Mucosa of descending colon (tissue), 3 donors: ENCODE results near the gene ITIH2. TPM values are rescaled to one million over a fixed set of nuclear protein-coding genes. Genes with fewer than 3 reads are reported as not detected.

Experiments used
- ATAC-seq: fragments of 200-7000 bp; cut with Tn5 transposase; one replicate; pipeline ENCODE4 v1.9.1; 2020; ENCODE audit warnings: mild to moderate bottlenecking, moderate library complexity
- DNase-seq, 3 donors: peaks; one replicate each; pipeline ENCODE4 v3.0.0-alpha.2; 2020
- H3K36me3 ChIP-seq: fragments of 200-600 bp; one replicate; pipeline ENCODE4 v1.8.0; 2021; ENCODE audit warnings: low read depth, mild to moderate bottlenecking
- H3K4me1 ChIP-seq: fragments of 200-600 bp; one replicate; pipeline ENCODE4 v1.8.0; 2021; ENCODE audit warnings: low read depth, mild to moderate bottlenecking
- H3K4me3 ChIP-seq: fragments of 200-600 bp; one replicate; pipeline ENCODE4 v1.8.0; 2021; ENCODE audit warnings: mild to moderate bottlenecking
- H3K9me3 ChIP-seq: fragments of 200-600 bp; one replicate; pipeline ENCODE4 v1.8.0; 2021; ENCODE audit warnings: mild to moderate bottlenecking
- intact Hi-C, 2 donors: fragments of 100-400 bp; cut with DNase I in 1 of 2; cut with micrococcal nuclease in 1 of 2; formaldehyde crosslinking; loops; one replicate each; pipeline versions ENCODE4 v1.11.0 to v1.11.1; 2022; cut with DNase I, micrococcal nuclease
- total RNA-seq, 3 donors: library from RNA; stranded (reverse); fragmentation: NEBNext Ultra II Directional in 2 of 3; extraction: Animal tissue kit (Norgen Biotek cat#: 25700) in 2 of 3; gene quantifications; one replicate each; pipeline versions ENCODE4 v1.2.1 to v1.2.4, GENCODE V29; 2021 to 2023
- TF ChIP-seq, protein P1 (sequence below): fragments of 200-600 bp; IDR thresholded peaks from one replicate; pipeline ENCODE4 v1.8.0; 2022; ENCODE audit warnings: antibody characterized with exemption, mild to moderate bottlenecking
- donor health status: DM: no; HTN: no; CAD: no; lungs with moderate emphysema.
- donor health status: DM: no; HTN: no; CAD: no.
- donor health status: DM: no; HTN: yes; CAD: no.

ITIH2 gene
- total RNA-seq, 3 donors from 2014 or later: not detected

- intact Hi-C loops: no loop called here
- TF ChIP-seq, protein P1, sequence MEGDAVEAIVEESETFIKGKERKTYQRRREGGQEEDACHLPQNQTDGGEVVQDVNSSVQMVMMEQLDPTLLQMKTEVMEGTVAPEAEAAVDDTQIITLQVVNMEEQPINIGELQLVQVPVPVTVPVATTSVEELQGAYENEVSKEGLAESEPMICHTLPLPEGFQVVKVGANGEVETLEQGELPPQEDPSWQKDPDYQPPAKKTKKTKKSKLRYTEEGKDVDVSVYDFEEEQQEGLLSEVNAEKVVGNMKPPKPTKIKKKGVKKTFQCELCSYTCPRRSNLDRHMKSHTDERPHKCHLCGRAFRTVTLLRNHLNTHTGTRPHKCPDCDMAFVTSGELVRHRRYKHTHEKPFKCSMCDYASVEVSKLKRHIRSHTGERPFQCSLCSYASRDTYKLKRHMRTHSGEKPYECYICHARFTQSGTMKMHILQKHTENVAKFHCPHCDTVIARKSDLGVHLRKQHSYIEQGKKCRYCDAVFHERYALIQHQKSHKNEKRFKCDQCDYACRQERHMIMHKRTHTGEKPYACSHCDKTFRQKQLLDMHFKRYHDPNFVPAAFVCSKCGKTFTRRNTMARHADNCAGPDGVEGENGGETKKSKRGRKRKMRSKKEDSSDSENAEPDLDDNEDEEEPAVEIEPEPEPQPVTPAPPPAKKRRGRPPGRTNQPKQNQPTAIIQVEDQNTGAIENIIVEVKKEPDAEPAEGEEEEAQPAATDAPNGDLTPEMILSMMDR: no peak
- Histone ChIP-seq H3K4me1 (no peaks in the 10 kb centered on the region), H3K36me3 (no peaks in the 10 kb centered on the region), H3K9me3 (peaks cover 3% of the 10 kb centered on the region), H3K4me3 (no peak overlapping the region)
- no peak for ATAC-seq
- peak in 1 of 3 donors; percentile 21 for DNase-seq
These were observed 6.6 kb upstream of the ITIH2 start for GRCh38 chr10:7696545-7696944.

GRCh38 chr10:7697426-7697825 lies 5.7 kb upstream of the ITIH2 start:
- DNase-seq: no peak
- Histone ChIP-seq H3K9me3 (peaks cover 1% of the 10 kb centered on the region), H3K4me1 (no peaks in the 10 kb centered on the region), H3K4me3 (no peak overlapping the region), H3K36me3 (no peaks in the 10 kb centered on the region)
- no peak for ATAC-seq
- intact Hi-C loops: no loop called here
- TF ChIP-seq, protein P1: no peak

DNA sequence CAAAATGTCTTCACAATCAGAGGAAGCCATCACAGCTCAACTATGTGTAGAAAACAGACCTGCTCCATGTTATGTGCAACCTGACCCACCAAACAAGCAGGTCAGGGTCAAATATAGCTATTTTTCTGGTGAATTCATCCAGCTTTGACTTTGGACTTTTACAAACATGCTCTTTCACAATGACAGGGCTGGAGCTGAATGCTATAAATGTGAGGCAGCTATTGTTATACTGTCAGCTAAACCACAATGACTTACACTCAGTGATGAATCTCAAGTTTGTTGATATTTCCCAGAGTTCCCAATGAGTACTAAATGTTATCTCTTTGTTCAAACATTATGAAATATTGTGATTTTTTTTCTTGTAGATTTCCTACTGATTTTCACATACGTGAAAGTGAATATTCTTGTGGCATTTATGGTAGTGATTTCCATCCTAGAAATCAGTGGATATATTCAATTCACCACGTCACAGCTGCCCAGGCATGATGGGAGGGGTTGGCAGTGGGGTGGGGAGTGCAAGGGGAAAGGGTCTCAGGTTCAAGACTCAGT lies 2.5 kb upstream of the ITIH2 start:
- TF ChIP-seq, protein P1: no peak
- ATAC-seq (no peak), DNase-seq (no peak)
- H3K4me1 ChIP-seq: no peaks in the 10 kb centered on the region
- no peaks in the 10 kb centered on the region for H3K9me3 ChIP-seq
- no peaks in the 10 kb centered on the region for H3K36me3 ChIP-seq
- no peak overlapping the region for H3K4me3 ChIP-seq
- intact Hi-C loops: no loop called here

- Histone ChIP-seq H3K4me1 (no peaks in the 10 kb centered on the region), H3K4me3 (no peak overlapping the region), H3K9me3 (no peaks in the 10 kb centered on the region), H3K36me3 (no peaks in the 10 kb centered on the region)
- ATAC-seq (no peak), DNase-seq (no peak)
- intact Hi-C loops: no loop called here
- TF ChIP-seq, protein P1: no peak
These were observed 1.9 kb upstream of the ITIH2 start for GRCh38 chr10:7701158-7701742.

GRCh38 chr10:7702288-7702812 lies 766 bp upstream of the ITIH2 start:
- intact Hi-C loops: no loop called here
- no peaks in the 10 kb centered on the region for H3K9me3 ChIP-seq
- DNase-seq: no peak

More at GRCh38 chr10:7702288-7702812, 766 bp upstream of the ITIH2 start:
- H3K36me3 ChIP-seq: no peaks in the 10 kb centered on the region
- H3K4me3 ChIP-seq: no peak overlapping the region
- no peak for ATAC-seq
- no peaks in the 10 kb centered on the region for H3K4me1 ChIP-seq
- TF ChIP-seq, protein P1: no peak
